H1 (cell line): Measurements from ENCODE around the gene EIF1B. TPM values are rescaled to one million over a fixed set of nuclear protein-coding genes. Genes with fewer than 3 reads are reported as not detected.

Experiments
- CTCF ChIA-PET: fragments of 300-600 bp; sonication (Branson Sonifier 250); formaldehyde crosslinking; loops from one replicate; lab custom pipeline; 2021; ENCODE audit not compliant: partially characterized antibody; lab: Charles Lee
- POLR2A ChIA-PET: fragments of 300-600 bp; sonication (Branson Sonifier 250); formaldehyde crosslinking; loops from one replicate; lab custom pipeline; 2021; ENCODE audit warnings: inconsistent platforms; ENCODE audit not compliant: partially characterized antibody; lab: Charles Lee
- DNase-seq, 2 experiments: peaks; one replicate each; pipeline versions ENCODE4 v3.0.0 to v3.0.0-alpha.2; 2010 to 2022; ENCODE audit warnings: low spot score in 2 of 2, low read depth in 1 of 2, mixed read lengths in 1 of 2
- FAIRE-seq: peaks from 2 replicates; lab custom pipeline; 2011; peaks lifted over from hg19 to GRCh38; lab: Jason Lieb, UNC
- H2AFZ ChIP-seq: 2 replicates; pipeline ENCODE4 v1.8.1; 2012; ENCODE audit warnings: low read length, inconsistent platforms
- H2AK5ac ChIP-seq: 2 replicates; pipeline ENCODE4 v1.6.1; 2013; ENCODE audit warnings: low read depth, low read length
- H2BK120ac ChIP-seq: replicated peaks from 2 replicates; pipeline ENCODE3; 2013; ENCODE audit warnings: low read depth, low read length, inconsistent platforms
- H2BK12ac ChIP-seq: 2 replicates; pipeline ENCODE4 v1.6.1; 2013; ENCODE audit warnings: low read depth, low read length
- H2BK15ac ChIP-seq: 2 replicates; pipeline ENCODE4 v1.6.1; 2013; ENCODE audit warnings: low read length
- H2BK20ac ChIP-seq: 2 replicates; pipeline ENCODE4 v1.6.1; 2013; ENCODE audit warnings: low read length
- H2BK5ac ChIP-seq: 2 replicates; pipeline ENCODE4 v1.6.1; 2013; ENCODE audit warnings: low read depth, low read length
- H3K14ac ChIP-seq: 2 replicates; pipeline ENCODE4 v1.6.1; 2013; ENCODE audit warnings: inconsistent platforms; ENCODE audit not compliant: insufficient read length
- H3K18ac ChIP-seq: 2 replicates; pipeline ENCODE4 v1.6.1; 2013; ENCODE audit warnings: low read length; ENCODE audit errors: extremely low read depth
- H3K23ac ChIP-seq: 2 replicates; pipeline ENCODE4 v1.6.1; 2013; ENCODE audit warnings: inconsistent platforms; ENCODE audit not compliant: insufficient read length
- H3K23me2 ChIP-seq: 2 replicates; pipeline ENCODE4 v1.6.1; 2013; ENCODE audit warnings: low read depth, low read length
- H3K27ac ChIP-seq: 2 replicates; pipeline ENCODE4 v1.6.1; 2011; ENCODE audit warnings: low read depth, low read length, inconsistent platforms
- H3K27me3 ChIP-seq, 4 experiments: replicated peaks in 1 of 4; 1 replicate in 1 of 4; 2 replicates in 3 of 4; pipeline versions ENCODE4 v1.6.1 to v1.8.1; 2011 to 2013; ENCODE audit warnings: low read length in 3 of 4, mild to moderate bottlenecking in 3 of 4, inconsistent platforms in 2 of 4, mixed read lengths in 2 of 4, moderate library complexity in 1 of 4; ENCODE audit not compliant: control insufficient read depth in 3 of 4, insufficient read depth in 3 of 4; ENCODE audit errors: extremely low read depth in 1 of 4
- H3K36me3 ChIP-seq, 4 experiments: 2 replicates each; pipeline versions ENCODE4 v1.6.1 to v1.8.1; 2011 to 2013; ENCODE audit warnings: mild to moderate bottlenecking in 4 of 4, low read length in 3 of 4, moderate library complexity in 2 of 4, control low read depth in 1 of 4, inconsistent platforms in 1 of 4; ENCODE audit not compliant: insufficient read depth in 4 of 4, control insufficient read depth in 2 of 4
- H3K4ac ChIP-seq: replicated peaks from 2 replicates; pipeline ENCODE3; 2013; ENCODE audit warnings: low read length, low read depth, mixed read lengths, inconsistent platforms; ENCODE audit not compliant: insufficient read length
- H3K4me1 ChIP-seq, 4 experiments: replicated peaks in 1 of 4; 1 replicate in 1 of 4; 2 replicates in 3 of 4; pipeline versions ENCODE4 v1.6.1 to v1.8.1; 2011 to 2013; ENCODE audit warnings: low read length in 3 of 4, inconsistent platforms in 2 of 4, mixed read lengths in 1 of 4; ENCODE audit not compliant: insufficient read depth in 4 of 4, control insufficient read depth in 3 of 4
- H3K4me2 ChIP-seq, 2 experiments: 2 replicates each; pipeline versions ENCODE4 v1.6.1 to v1.8.1; 2011 to 2013; ENCODE audit warnings: low read depth in 2 of 2, low read length in 2 of 2, control low read depth in 1 of 2, inconsistent platforms in 1 of 2, mild to moderate bottlenecking in 1 of 2; ENCODE audit not compliant: insufficient read depth in 1 of 2
- H3K4me3 ChIP-seq, 4 experiments: fragments of 200-600, 300-600 bp in 1 of 4; sonication (generic), shearing (Covaris generic), sonication (Bioruptor Twin) in 1 of 4; 2 replicates each; pipeline versions ENCODE4 v1.5.1 to v1.8.1; 2011 to 2016; ENCODE audit warnings: low read length in 4 of 4, low read depth in 3 of 4, control low read depth in 2 of 4, inconsistent platforms in 2 of 4, mild to moderate bottlenecking in 2 of 4, mixed read lengths in 1 of 4, moderate library complexity in 1 of 4; ENCODE audit not compliant: insufficient read depth in 2 of 4; ENCODE audit errors: extremely low read depth in 1 of 4
- H3K56ac ChIP-seq: replicated peaks from 2 replicates; pipeline ENCODE3; 2013; ENCODE audit warnings: low read depth, mild to moderate bottlenecking, mixed read lengths, low read length, inconsistent platforms; ENCODE audit not compliant: insufficient read length
- H3K79me1 ChIP-seq: 2 replicates; pipeline ENCODE4 v1.6.1; 2013; ENCODE audit warnings: low read depth, low read length, control low read depth
- H3K79me2 ChIP-seq, 2 experiments: 2 replicates each; pipeline versions ENCODE4 v1.6.1 to v1.8.1; 2012 to 2013; ENCODE audit warnings: low read length in 2 of 2, mild to moderate bottlenecking in 2 of 2, inconsistent platforms in 1 of 2; ENCODE audit not compliant: insufficient read depth in 2 of 2, control insufficient read depth in 1 of 2
- H3K9ac ChIP-seq, 4 experiments: replicated peaks in 1 of 4; 1 replicate in 1 of 4; 2 replicates in 3 of 4; pipeline versions ENCODE4 v1.6.1 to v1.8.1; 2011 to 2013; ENCODE audit warnings: low read depth in 3 of 4, low read length in 3 of 4, control low read depth in 2 of 4, mild to moderate bottlenecking in 2 of 4, moderate library complexity in 2 of 4, inconsistent platforms in 1 of 4; ENCODE audit errors: extremely low read depth in 1 of 4
- H3K9me3 ChIP-seq, 2 experiments: 2 replicates each; pipeline versions ENCODE4 v1.6.1 to v1.8.1; 2012 to 2013; ENCODE audit warnings: mild to moderate bottlenecking in 2 of 2, moderate library complexity in 2 of 2, control low read depth in 1 of 2, inconsistent platforms in 1 of 2, low read depth in 1 of 2, low read length in 1 of 2, mixed read lengths in 1 of 2; ENCODE audit not compliant: insufficient read depth in 2 of 2
- H4K20me1 ChIP-seq, 2 experiments: replicated peaks in 1 of 2; 2 replicates each; pipeline versions ENCODE3 to v1.8.1; 2011 to 2013; ENCODE audit warnings: inconsistent platforms in 2 of 2, low read length in 2 of 2, mild to moderate bottlenecking in 1 of 2; ENCODE audit not compliant: insufficient read depth in 2 of 2, control insufficient read depth in 1 of 2
- H4K5ac ChIP-seq: 2 replicates; pipeline ENCODE4 v1.6.1; 2013; ENCODE audit warnings: low read length, low read depth, mixed read lengths, inconsistent platforms; ENCODE audit not compliant: insufficient read length
- H4K8ac ChIP-seq: 2 replicates; pipeline ENCODE4 v1.8.0; 2013; ENCODE audit warnings: mild to moderate bottlenecking, moderate library complexity, low read length, inconsistent platforms; ENCODE audit not compliant: insufficient read depth; ENCODE audit errors: extremely low read depth
- H4K91ac ChIP-seq: replicated peaks from 2 replicates; pipeline ENCODE3; 2013; ENCODE audit warnings: low read length, mixed read lengths, inconsistent platforms; ENCODE audit not compliant: insufficient read length
- ASH2L ChIP-seq: fragments of 200-600, 300-600 bp; sonication (generic); IDR thresholded peaks from one replicate; pipeline ENCODE4 v1.7.1; 2017; ENCODE audit warnings: low read length
- GTF2F1 ChIP-seq: IDR thresholded peaks from 2 replicates; pipeline ENCODE4 v1.6.1; 2012; ENCODE audit warnings: low read depth, low read length, improper control_type of control experiment, borderline replicate concordance
- SAP30 ChIP-seq: fragments of 300-600 bp; sonication (generic); IDR thresholded peaks from 2 replicates; pipeline ENCODE4 v1.7.1; 2012; ENCODE audit warnings: low read length, moderate library complexity, mild to moderate bottlenecking, inconsistent platforms; ENCODE audit not compliant: insufficient read depth, insufficient replicate concordance
- TEAD4 ChIP-seq: IDR thresholded peaks from 2 replicates; pipeline ENCODE4 v1.6.1; 2012; ENCODE audit warnings: low read depth, low read length, inconsistent platforms, mixed read lengths
- WGBS, 2 experiments: shearing (Covaris generic) in 1 of 2; methylation state at CpG; one replicate each; pipeline versions ENCODE4 v1.1.6 to v1.1.7; 2013 to 2015; ENCODE audit warnings: low lambda C conversion rate in 2 of 2, mixed read lengths in 2 of 2, inconsistent platforms in 1 of 2, low coverage in 1 of 2, missing lambda C conversion rate in 1 of 2; ENCODE audit not compliant: insufficient replicate concordance in 2 of 2, insufficient coverage in 1 of 2, insufficient read length in 1 of 2; ENCODE audit errors: extremely low coverage in 1 of 2, missing lambda C conversion rate in 1 of 2; 5-methylcytosine and 5-hydroxymethylcytosine counted together
- polyA plus RNA-seq, 7 experiments: library from polyadenylated mRNA; depleted of rRNA in 3 of 7; stranded (reverse) in 5 of 7; unstranded in 2 of 7; fragments of >200 nt in 5 of 7; fragments of 200-250 nt in 2 of 7; gene quantifications; 1 replicate in 5 of 7; 2 replicates in 1 of 7; 4 replicates in 1 of 7; pipeline versions ENCODE4 v1.2.1 to v1.2.3, GENCODE V29; 2011 to 2013; ENCODE audit warnings: missing spikeins in 2 of 7, mixed read lengths in 2 of 7
- total RNA-seq: library from RNA; stranded (reverse); fragmentation: NEBNext Ultra II Directional; extraction: Animal tissue kit (Norgen Biotek cat#: 25700); gene quantifications from 2 replicates; pipeline ENCODE4 v1.2.1, GENCODE V29; 2021

EIF1B gene
- total and polyA plus RNA-seq, 2 of the 8 experiments (the other 6 are each of a cell fraction or from before 2014, with no cell fraction given), result 42.4 to 115 TPM

- no peaks in the 10 kb centered on the region for H3K79me2 ChIP-seq
- H3K27me3 ChIP-seq, result no peaks in the 10 kb centered on the region
- peaks cover 0 to 16% (median 5%) of the 10 kb centered on the region in 4 experiments; a peak in 6 of 7 replicates for H3K4me1 ChIP-seq
- H3K79me1 ChIP-seq, result no peaks in the 10 kb centered on the region
- H2AK5ac ChIP-seq, result no peak overlapping the region
- FAIRE-seq (no peak), DNase-seq (no peak)
- H4K8ac ChIP-seq, result no peak overlapping the region
- no peak overlapping the region for H3K56ac ChIP-seq
- no peak overlapping the region for H2BK12ac ChIP-seq
- H3K4ac ChIP-seq, result no peak overlapping the region
- H2BK20ac ChIP-seq, result no peak overlapping the region
- H4K5ac ChIP-seq, result no peak overlapping the region
- no peaks in the 10 kb centered on the region for H3K23me2 ChIP-seq
- no peak overlapping the region for H3K14ac ChIP-seq
- H3K23ac ChIP-seq, result no peak overlapping the region
- no peaks in the 10 kb centered on the region for H3K36me3 ChIP-seq
- H3K9ac ChIP-seq, result no peak overlapping the region
- no peak overlapping the region for H4K91ac ChIP-seq
- no peaks in the 10 kb centered on the region for H3K9me3 ChIP-seq
- H3K4me3 ChIP-seq, result no peak overlapping the region
- no peak overlapping the region for H3K18ac ChIP-seq
- POLR2A ChIA-PET, result no interaction called here
- H2BK15ac ChIP-seq, result no peak overlapping the region
- WGBS, 2 experiments, result 85% methylated on average over 4 of the region's 4 CpGs; no CpG with 5 or more reads in 1 of the 2 experiments
- H2BK5ac ChIP-seq, result no peak overlapping the region
- no peak overlapping the region for H2AFZ ChIP-seq
- no peaks in the 10 kb centered on the region for H4K20me1 ChIP-seq
- H3K4me2 ChIP-seq, result no peak overlapping the region
- CTCF ChIA-PET, result interaction anchor here (0.7 to 1.3 kb wide), 2 partner anchors 8 to 30 kb away, joined by 3 read pairs; no protein-coding TSS in a partner anchor
- no peak overlapping the region for H3K27ac ChIP-seq
- no peak overlapping the region for H2BK120ac ChIP-seq
- TF ChIP-seq GTF2F1 (no peak), SAP30 (no peak), ASH2L (no peak), TEAD4 (no peak)
Measured at GRCh38 chr3:40324621-40325020, 15.1 kb downstream of the EIF1B start.
